ENCODE measurements around the gene RPS6KB2. TPM values are rescaled to one million over a fixed set of nuclear protein-coding genes. Genes with fewer than 3 reads are reported as not detected.
A peak's percentile ranks its signal among the peaks of the same experiment; 100 is the strongest.

RPS6KB2 gene
- total RNA-seq, 1 experiment from 2014 or later, result 54.0 TPM

- Histone ChIP-seq H3K27me3 (ENCODE audit: insufficient read depth, low read depth) (no peaks in the 10 kb centered on the region), H4K20me1 (ENCODE audit: insufficient read depth) (no peaks in the 10 kb centered on the region), H3K27ac (peak within 1 kb of the TSS; percentile 48), H3F3A (ENCODE audit: insufficient read depth, low read depth) (peaks cover 30% of the 10 kb centered on the region), H3K4me1 (replicated peaks; ENCODE audit: insufficient read depth) (peaks cover 34% of the 10 kb centered on the region), H2AFZ (peak within 1 kb of the TSS; percentile 94), H3K9me2 (ENCODE audit: insufficient read depth) (no peaks in the 10 kb centered on the region), H3K36me3 (ENCODE audit: low read depth) (no peaks in the 10 kb centered on the region), H3K9me3 (ENCODE audit: insufficient read depth, low read depth) (no peaks in the 10 kb centered on the region), H3K4me2 (peak within 1 kb of the TSS; percentile 95), H3K79me2 (ENCODE audit: low read depth) (peaks cover 41% of the 10 kb centered on the region), H3K4me3 (peak within 1 kb of the TSS; percentile 92)
- TF ChIP-seq CTCF (conservative IDR thresholded peaks at IDR 0.05), result peak; percentile 48; the same call in 1 of the 2 replicates
- TF ChIP-seq EZH2 (IDR thresholded peaks at IDR 0.05; ENCODE audit: low read depth), result no peak
- CTCF ChIA-PET, result interaction anchor here (0.5 to 2.4 kb wide), 6 partner anchors 46 to 395 kb away, joined by 3 to 13 read pairs (median 4); partner anchors contain the start of genes CLCF1 and PPP1CA
- intact Hi-C loops (cut with micrococcal nuclease; ENCODE audit: unreplicated experiment), result loop anchor here (1.0 to 5.0 kb wide), 8 partner anchors 13 to 117 kb away; partner anchors contain the start of genes CORO1B, GSTP1, POLD4 and PPP1CA
- BruUV-seq (replicated peaks), result no TSS peak
- DNase-seq, result peak; percentile 80 to 91
- POLR2A ChIA-PET (ENCODE audit: unreplicated experiment), result interaction anchor here (0.6 to 0.8 kb wide), 6 partner anchors 68 to 853 kb away, joined by 3 to 7 read pairs (median 5); no protein-coding TSS in a partner anchor
Observed at GRCh38 chr11:67468759-67469507, 40.6 kb downstream of the RPS6KB2 start, which contains the start of gene TMEM134. TMEM134 (minus strand) TSS chr11:67469251; CDS start chr11:67469192, 59 bp downstream.

GRCh38 chr11:67469508-67469811 is 41.2 kb downstream of the RPS6KB2 start:
- ChIA-PET CTCF (no interaction called here), POLR2A (ENCODE audit: unreplicated experiment) (no interaction called here)
- Histone ChIP-seq H3K4me3 (peak overlapping the region; percentile 92), H4K20me1 (ENCODE audit: insufficient read depth) (no peaks in the 10 kb centered on the region), H3K27ac (no peak overlapping the region), H3K9me3 (ENCODE audit: insufficient read depth, low read depth) (no peaks in the 10 kb centered on the region), H3F3A (ENCODE audit: insufficient read depth, low read depth) (peaks cover 26% of the 10 kb centered on the region), H3K4me2 (peak overlapping the region; percentile 85), H3K36me3 (ENCODE audit: low read depth) (no peaks in the 10 kb centered on the region), H3K9me2 (ENCODE audit: insufficient read depth) (no peaks in the 10 kb centered on the region), H2AFZ (peak overlapping the region; percentile 94), H3K4me1 (replicated peaks; ENCODE audit: insufficient read depth) (peaks cover 29% of the 10 kb centered on the region), H3K79me2 (ENCODE audit: low read depth) (peaks cover 41% of the 10 kb centered on the region), H3K27me3 (ENCODE audit: insufficient read depth, low read depth) (no peaks in the 10 kb centered on the region)
- TF ChIP-seq CTCF (conservative IDR thresholded peaks at IDR 0.05) (peak; percentile 21; the same call in 1 of the 2 replicates), EZH2 (IDR thresholded peaks at IDR 0.05; ENCODE audit: low read depth) (no peak)
- intact Hi-C loops (cut with micrococcal nuclease; ENCODE audit: unreplicated experiment), result loop anchor here (1.0 to 5.0 kb wide), 7 partner anchors 13 to 117 kb away; partner anchors contain the start of genes CORO1B, GSTP1, POLD4 and PPP1CA
- DNase-seq, result no peak
- no TSS peak for BruUV-seq (replicated peaks)

- TF ChIP-seq CTCF (conservative IDR thresholded peaks at IDR 0.05) (no peak), EZH2 (IDR thresholded peaks at IDR 0.05; ENCODE audit: low read depth) (no peak)
- Histone ChIP-seq H2AFZ (no peak overlapping the region), H4K20me1 (ENCODE audit: insufficient read depth) (no peaks in the 10 kb centered on the region), H3K36me3 (ENCODE audit: low read depth) (no peaks in the 10 kb centered on the region), H3F3A (ENCODE audit: insufficient read depth, low read depth) (peaks cover 21% of the 10 kb centered on the region), H3K9me2 (ENCODE audit: insufficient read depth) (no peaks in the 10 kb centered on the region), H3K79me2 (ENCODE audit: low read depth) (peaks cover 33% of the 10 kb centered on the region), H3K4me2 (no peak overlapping the region), H3K27me3 (ENCODE audit: insufficient read depth, low read depth) (no peaks in the 10 kb centered on the region), H3K27ac (no peak overlapping the region), H3K4me3 (no peak overlapping the region), H3K9me3 (ENCODE audit: insufficient read depth, low read depth) (no peaks in the 10 kb centered on the region), H3K4me1 (replicated peaks; ENCODE audit: insufficient read depth) (peaks cover 24% of the 10 kb centered on the region)
- CTCF ChIA-PET, result no interaction called here
- no peak for DNase-seq
- intact Hi-C loops (cut with micrococcal nuclease; ENCODE audit: unreplicated experiment), result no loop called here
- POLR2A ChIA-PET (ENCODE audit: unreplicated experiment), result interaction anchor here (0.6 kb wide), 1 partner anchor 46 kb away, joined by 3 read pairs; no protein-coding TSS in a partner anchor
- BruUV-seq (replicated peaks), result no TSS peak
Observed at GRCh38 chr11:67470337-67471002, 42.2 kb downstream of the RPS6KB2 start.

Measured in PC-9 (cell line).